HG02981 (cell line): Measurements from ENCODE around the gene ACTA2.

Experiments used
- ATAC-seq: cut with Tn5 transposase; IDR thresholded peaks from one replicate; pipeline ENCODE4 v1.9.1; 2021; ENCODE audit warnings: mild to moderate bottlenecking, moderate library complexity; ENCODE audit not compliant: unreplicated experiment

Gene ACTA2

GRCh38 chr10:88923520-88923919, 29.1 kb downstream of the ACTA2 start:
- no peak for ATAC-seq

GRCh38 chr10:88922041-88922440, 30.5 kb downstream of the ACTA2 start:
- ATAC-seq, result no peak

GRCh38 chr10:88920986-88921593, 31.5 kb downstream of the ACTA2 start:
- no peak for ATAC-seq

GRCh38 chr10:88920198-88920597, 32.4 kb downstream of the ACTA2 start:
- ATAC-seq, result no peak

GRCh38 chr10:88919041-88919440, 33.5 kb downstream of the ACTA2 start:
- ATAC-seq, result no peak

GRCh38 chr10:88918191-88918905, 34.2 kb downstream of the ACTA2 start:
- ATAC-seq, result no peak

- no peak for ATAC-seq
These were observed 35.6 kb downstream of the ACTA2 start for GRCh38 chr10:88916986-88917385.

- ATAC-seq, result no peak
These were observed 36.3 kb downstream of the ACTA2 start for GRCh38 chr10:88916231-88916630.

- no peak for ATAC-seq
These were observed 36.8 kb downstream of the ACTA2 start for GRCh38 chr10:88915781-88916180.

GRCh38 chr10:88913788-88914187, 38.8 kb downstream of the ACTA2 start:
- ATAC-seq, result no peak

GRCh38 chr10:88913127-88913526, 39.4 kb downstream of the ACTA2 start:
- ATAC-seq, result no peak

GRCh38 chr10:88911851-88912250, 40.7 kb downstream of the ACTA2 start:
- ATAC-seq, result no peak

- no peak for ATAC-seq
These were observed 41.5 kb downstream of the ACTA2 start for GRCh38 chr10:88911116-88911515.

- no peak for ATAC-seq
These were observed 44.4 kb downstream of the ACTA2 start for GRCh38 chr10:88908194-88908593.

GRCh38 chr10:88906921-88907320, 45.7 kb downstream of the ACTA2 start:
- ATAC-seq, result no peak

GRCh38 chr10:88903715-88904114, 48.9 kb downstream of the ACTA2 start:
- ATAC-seq, result no peak

- ATAC-seq, result peak; percentile 39
These were observed 50.4 kb downstream of the ACTA2 start for GRCh38 chr10:88901984-88902789.

GRCh38 chr10:88901206-88901983, 51.2 kb downstream of the ACTA2 start:
- ATAC-seq, result peak; percentile 84

- ATAC-seq, result no peak
These were observed 52.7 kb downstream of the ACTA2 start for GRCh38 chr10:88899886-88900285.

GRCh38 chr10:88898727-88899126, 53.8 kb downstream of the ACTA2 start:
- no peak for ATAC-seq
